ENCODE results near the gene ZNF778. TPM values are rescaled to one million over a fixed set of nuclear protein-coding genes. Genes with fewer than 3 reads are reported as not detected.

ZNF778 gene
- total RNA-seq, 1 donor from 2014 or later = 21.5 TPM

GRCh38 chr16:89221604-89222003, 4.1 kb downstream of the ZNF778 start:
- Histone ChIP-seq H3K27me3 (no peaks in the 10 kb centered on the region), H3K4me2 (no peak overlapping the region), H3K9ac (no peak overlapping the region), H3K9me3 (ENCODE audit: low read depth) (no peaks in the 10 kb centered on the region), H3K79me2 (ENCODE audit: low read depth) (peaks cover 22% of the 10 kb centered on the region), H3K4me1 (peaks cover 3% of the 10 kb centered on the region), H3K4me3 (no peak overlapping the region), H2AFZ (replicated peaks) (no peak overlapping the region), H3K36me3 (no peaks in the 10 kb centered on the region), H3F3A (ENCODE audit: low read depth) (peaks cover 6% of the 10 kb centered on the region), H3K27ac (no peak overlapping the region), H4K20me1 (ENCODE audit: low read depth) (no peaks in the 10 kb centered on the region)
- no peak for DNase-seq (ENCODE audit: low spot score)
- Mint-ChIP-seq H3K9me3 (no peaks in the 10 kb centered on the region), H3K4me3 (no peak overlapping the region), H3K4me1 (peaks cover 8% of the 10 kb centered on the region), H3K36me3 (peaks cover 22% of the 10 kb centered on the region), H3K27ac (no peak overlapping the region), H3K27me3 (ENCODE audit: insufficient read depth, low read depth) (peaks cover 5% of the 10 kb centered on the region)
- TF ChIP-seq EZH2phosphoT487 (IDR thresholded peaks at IDR 0.05) (no peak), EZH2 (IDR thresholded peaks at IDR 0.05) (no peak), CTCF (IDR thresholded peaks at IDR 0.05) (no peak)

- no peak for TF ChIP-seq EZH2 (IDR thresholded peaks at IDR 0.05)
- no peak for TF ChIP-seq CTCF (IDR thresholded peaks at IDR 0.05)
- no peak for TF ChIP-seq EZH2phosphoT487 (IDR thresholded peaks at IDR 0.05)
- H3K27me3 ChIP-seq = no peaks in the 10 kb centered on the region
- H3K79me2 ChIP-seq (ENCODE audit: low read depth) = peaks cover 18% of the 10 kb centered on the region
- H2AFZ ChIP-seq (replicated peaks) = no peak overlapping the region
- peaks cover 12% of the 10 kb centered on the region for H3K36me3 ChIP-seq
- H3K4me1 ChIP-seq = peaks cover 3% of the 10 kb centered on the region
- H3K4me2 ChIP-seq = no peak overlapping the region
- H3K9me3 Mint-ChIP-seq = peaks cover 4% of the 10 kb centered on the region
- H3K4me1 Mint-ChIP-seq = peaks cover 3% of the 10 kb centered on the region
- DNase-seq (ENCODE audit: low spot score) = no peak
- H4K20me1 ChIP-seq (ENCODE audit: low read depth) = no peaks in the 10 kb centered on the region
- no peak overlapping the region for H3K9ac ChIP-seq
- H3K36me3 Mint-ChIP-seq = peaks cover 33% of the 10 kb centered on the region
- H3K27me3 Mint-ChIP-seq (ENCODE audit: insufficient read depth, low read depth) = peaks cover 5% of the 10 kb centered on the region
- H3K4me3 Mint-ChIP-seq = no peak overlapping the region
- no peak overlapping the region for H3K27ac Mint-ChIP-seq
- H3K9me3 ChIP-seq (ENCODE audit: low read depth) = no peaks in the 10 kb centered on the region
- no peak overlapping the region for H3K27ac ChIP-seq
- H3K4me3 ChIP-seq = no peak overlapping the region
- H3F3A ChIP-seq (ENCODE audit: low read depth) = no peaks in the 10 kb centered on the region
These were observed 5.4 kb downstream of the ZNF778 start for GRCh38 chr16:89222931-89223330.

GRCh38 chr16:89224665-89225064, 7.2 kb downstream of the ZNF778 start:
- no peak overlapping the region for H3K4me3 Mint-ChIP-seq
- no peak overlapping the region for H2AFZ ChIP-seq (replicated peaks)
- H3K36me3 Mint-ChIP-seq = peaks cover 46% of the 10 kb centered on the region
- no peak for DNase-seq (ENCODE audit: low spot score)
- H3K4me1 ChIP-seq = no peaks in the 10 kb centered on the region
- H3K27me3 Mint-ChIP-seq (ENCODE audit: insufficient read depth, low read depth) = peaks cover 7% of the 10 kb centered on the region
- no peak overlapping the region for H3K9ac ChIP-seq
- no peaks in the 10 kb centered on the region for H3K4me1 Mint-ChIP-seq
- peaks cover 20% of the 10 kb centered on the region for H3K36me3 ChIP-seq
- no peak overlapping the region for H3K4me2 ChIP-seq
- H3K27ac ChIP-seq = no peak overlapping the region
- TF ChIP-seq CTCF (IDR thresholded peaks at IDR 0.05) = no peak
- TF ChIP-seq EZH2 (IDR thresholded peaks at IDR 0.05) = no peak
- TF ChIP-seq EZH2phosphoT487 (IDR thresholded peaks at IDR 0.05) = no peak
- H3K4me3 ChIP-seq = no peak overlapping the region
- no peaks in the 10 kb centered on the region for H4K20me1 ChIP-seq (ENCODE audit: low read depth)
- H3K27me3 ChIP-seq = no peaks in the 10 kb centered on the region
- peak overlapping the region; percentile 23 for H3K27ac Mint-ChIP-seq
- H3K9me3 Mint-ChIP-seq = peaks cover 8% of the 10 kb centered on the region
- H3K9me3 ChIP-seq (ENCODE audit: low read depth) = no peaks in the 10 kb centered on the region
- H3K79me2 ChIP-seq (ENCODE audit: low read depth) = peaks cover 2% of the 10 kb centered on the region
- no peaks in the 10 kb centered on the region for H3F3A ChIP-seq (ENCODE audit: low read depth)

All from neural progenitor cell (in vitro differentiated cells).